Left ventricle myocardium superior (tissue), 1 donor: ENCODE data around the gene PLBD2. TPM values are rescaled to one million over a fixed set of nuclear protein-coding genes. Genes with fewer than 3 reads are reported as not detected.
A peak's percentile ranks its signal among the peaks of the same experiment; 100 is the strongest.

Experiments
- ATAC-seq: fragments of 200-7000 bp; cut with Tn5 transposase; one replicate; pipeline ENCODE4 v1.9.1; 2020; ENCODE audit warnings: mild to moderate bottlenecking, moderate library complexity
- DNase-seq: peaks from one replicate; pipeline ENCODE4 v3.0.0-alpha.2; 2020
- intact Hi-C: fragments of 100-400 bp; cut with micrococcal nuclease; formaldehyde crosslinking; loops from one replicate; pipeline ENCODE4 v1.11.0; 2022
- total RNA-seq: library from RNA; stranded (reverse); fragmentation: NEBNext Ultra II Directional; extraction: Animal tissue kit (Norgen Biotek cat#: 25700); gene quantifications from one replicate; pipeline ENCODE4 v1.2.1, GENCODE V29; 2021
- donor health status: DM: no; HTN: yes; CAD: no; lungs with severe emphysema.

The PLBD2 gene
- total RNA-seq, 1 donor from 2014 or later: 34.4 TPM

- intact Hi-C loops: loop anchor here (10.0 kb wide), 1 partner anchor 111 kb away; no protein-coding TSS in a partner anchor
- ATAC-seq: no peak
- DNase-seq: no peak
Measured at GRCh38 chr12:113425960-113426453, 67.6 kb downstream of the PLBD2 start.

- intact Hi-C loops: loop anchor here (10.0 kb wide), 1 partner anchor 113 kb away; no protein-coding TSS in a partner anchor
- DNase-seq (no peak), ATAC-seq (no peak)
Measured at GRCh38 chr12:113427882-113428281, 69.5 kb downstream of the PLBD2 start.

- ATAC-seq (no peak), DNase-seq (no peak)
- intact Hi-C loops: loop anchor here (10.0 kb wide), 1 partner anchor 114 kb away; no protein-coding TSS in a partner anchor
Measured at GRCh38 chr12:113428482-113428881, 70.1 kb downstream of the PLBD2 start.

- intact Hi-C loops: no loop called here
- no peak for DNase-seq
- ATAC-seq: no peak
Measured at GRCh38 chr12:113432986-113433385, 74.6 kb downstream of the PLBD2 start.

GRCh38 chr12:113435367-113435766, 77.0 kb downstream of the PLBD2 start:
- no peak for ATAC-seq

GRCh38 chr12:113436586-113436985, 78.2 kb downstream of the PLBD2 start:
- DNase-seq (no peak), ATAC-seq (no peak)
- intact Hi-C loops: no loop called here

More at GRCh38 chr12:113435367-113435766, 77.0 kb downstream of the PLBD2 start:
- intact Hi-C loops: no loop called here
- no peak for DNase-seq

GRCh38 chr12:113436993-113437728, 78.8 kb downstream of the PLBD2 start:
- intact Hi-C loops: no loop called here
- ATAC-seq (no peak), DNase-seq (no peak)

GRCh38 chr12:113437729-113438100, 79.3 kb downstream of the PLBD2 start:
- intact Hi-C loops: no loop called here
- no peak for ATAC-seq
- DNase-seq: no peak

- intact Hi-C loops: no loop called here
Measured at GRCh38 chr12:113438523-113439300, 80.3 kb downstream of the PLBD2 start.

GRCh38 chr12:113439301-113439597, 80.9 kb downstream of the PLBD2 start:
- no peak for DNase-seq
- ATAC-seq: no peak
- intact Hi-C loops: no loop called here

More at GRCh38 chr12:113438523-113439300, 80.3 kb downstream of the PLBD2 start:
- no peak for ATAC-seq
- no peak for DNase-seq

GRCh38 chr12:113439606-113440030, 81.2 kb downstream of the PLBD2 start:
- intact Hi-C loops: no loop called here
- peak; percentile 47 for DNase-seq
- ATAC-seq: peak; percentile 47

GRCh38 chr12:113440336-113440735, 81.9 kb downstream of the PLBD2 start:
- no peak for ATAC-seq
- no peak for DNase-seq
- intact Hi-C loops: no loop called here

Other genes with a start within 250 kb of the PLBD2 start
- gene RASAL1, start 222.8 kb upstream of the PLBD2 start, total RNA-seq: not detected
- gene CFAP73, start 208.9 kb upstream of the PLBD2 start, total RNA-seq: not detected
- 33.8 TPM for gene DDX54, start 173.1 kb upstream of the PLBD2 start, total RNA-seq
- gene RITA1, start 172.9 kb upstream of the PLBD2 start, total RNA-seq: 19.5 TPM
- gene TPCN1, start 137.1 kb upstream of the PLBD2 start, total RNA-seq: 145 TPM
- 11.5 TPM for gene SLC8B1, start 23.5 kb upstream of the PLBD2 start, total RNA-seq
- not detected for gene SDS, start 45.3 kb downstream of the PLBD2 start, total RNA-seq
- gene SDSL, start 63.8 kb downstream of the PLBD2 start, total RNA-seq: 7.6 TPM
- gene LHX5, start 113.3 kb downstream of the PLBD2 start, total RNA-seq: not detected